ENCODE measurements around the gene HEBP1.
A peak's percentile ranks its signal among the peaks of the same experiment; 100 is the strongest.

The HEBP1 gene

DNA sequence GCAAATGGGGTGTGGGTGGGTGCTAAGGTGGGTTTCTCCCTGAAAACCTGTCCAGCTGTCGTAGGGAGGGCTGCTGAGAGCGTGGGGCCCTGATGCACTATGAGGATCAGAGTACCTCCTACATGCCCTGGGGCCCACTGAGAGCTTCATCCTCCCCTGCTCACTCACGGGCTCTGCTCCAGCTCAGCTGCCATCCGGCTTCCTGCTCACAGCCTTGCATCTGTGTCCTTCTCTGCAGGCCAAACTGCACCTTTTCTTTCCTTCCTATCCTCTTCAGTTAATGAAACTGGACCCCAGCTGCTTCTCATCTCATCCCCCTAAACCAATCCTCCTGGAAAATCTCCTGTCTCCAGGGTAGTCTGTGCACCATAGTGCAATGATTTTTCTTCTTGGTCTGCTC lies 25.9 kb downstream of the HEBP1 start:
- no peak overlapping the region for H2BK12ac ChIP-seq (ENCODE audit: low read length in 2 of 2)
- no peak overlapping the region for H3K18ac ChIP-seq (ENCODE audit: low read depth in 1 of 2, low read length in 2 of 2)
- no peak overlapping the region for H2BK15ac ChIP-seq (ENCODE audit: low read depth, poor library complexity, severe bottlenecking)
- no peak for DNase-seq
- H2BK120ac ChIP-seq (ENCODE audit: low read depth, low read length): no peak overlapping the region
- no peak overlapping the region for H3K14ac ChIP-seq (ENCODE audit: low read length in 2 of 2)
- no peak overlapping the region for H4K8ac ChIP-seq (ENCODE audit: low read length)
- H2BK5ac ChIP-seq (ENCODE audit: low read depth, low read length, poor library complexity, severe bottlenecking): no peak overlapping the region
- no peak overlapping the region for H3K27ac ChIP-seq (ENCODE audit: low read length, poor library complexity, severe bottlenecking)
- WGBS: 97% methylated on average over 4 of the region's 4 CpGs
- no peaks in the 10 kb centered on the region for H3K9me3 ChIP-seq (ENCODE audit: control insufficient read depth, low read length)
- H3K79me1 ChIP-seq (replicated peaks; ENCODE audit: low read length, poor library complexity, severe bottlenecking): peaks cover 10% of the 10 kb centered on the region
- no peaks in the 10 kb centered on the region for H3K27me3 ChIP-seq (ENCODE audit: control insufficient read depth in 1 of 2, insufficient read depth in 1 of 2, low read length in 2 of 2)
- no peak overlapping the region for H2AK5ac ChIP-seq (ENCODE audit: low read length, severe bottlenecking)
- peaks cover 5% of the 10 kb centered on the region for H3K4me1 ChIP-seq (ENCODE audit: control insufficient read depth, insufficient read depth, low read depth, low read length)
- no peak overlapping the region for H4K91ac ChIP-seq (ENCODE audit: low read length)
- no peak overlapping the region for H3K4me2 ChIP-seq (ENCODE audit: low read length, poor library complexity, severe bottlenecking)
- H3K4me3 ChIP-seq (ENCODE audit: insufficient read depth in 1 of 2, low read depth in 1 of 2, low read length in 2 of 2): no peak overlapping the region
- no peak overlapping the region for H3K4ac ChIP-seq (ENCODE audit: low read depth in 1 of 2, low read length in 2 of 2)
- no peak overlapping the region for H2AFZ ChIP-seq (ENCODE audit: low read depth, low read length)
- peaks cover 20 to 78% of the 10 kb centered on the region in 2 experiments for H3K36me3 ChIP-seq (ENCODE audit: control insufficient read depth in 1 of 2, insufficient read depth in 2 of 2, low read depth in 1 of 2, low read length in 2 of 2)
- H3K9ac ChIP-seq (ENCODE audit: low read length): no peak overlapping the region
- H3K23ac ChIP-seq (ENCODE audit: low read length in 2 of 2): no peak overlapping the region

DNA sequence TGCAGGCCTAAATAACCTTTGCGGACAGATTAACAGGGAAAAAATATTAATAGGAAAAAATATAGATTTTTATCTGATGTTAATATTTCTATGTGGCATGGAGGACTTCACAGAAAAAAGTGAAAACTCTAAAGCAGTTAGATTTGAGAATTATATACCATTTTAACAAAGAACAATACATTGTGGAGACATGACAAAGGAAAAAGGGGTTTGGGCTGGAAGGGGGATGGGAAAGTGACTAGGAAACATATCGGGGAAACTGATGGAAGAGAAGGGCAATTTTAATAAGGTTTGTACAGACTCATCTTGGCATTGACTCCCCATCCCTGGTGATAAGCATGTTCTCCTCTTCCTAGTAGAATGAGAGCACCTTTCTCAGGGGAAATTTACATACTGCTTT lies 27.0 kb downstream of the HEBP1 start:
- Histone ChIP-seq H3K79me1 (replicated peaks; ENCODE audit: low read length, poor library complexity, severe bottlenecking) (peaks cover 7% of the 10 kb centered on the region), H3K9me3 (ENCODE audit: control insufficient read depth, low read length) (no peaks in the 10 kb centered on the region), H2BK12ac (ENCODE audit: low read length in 2 of 2) (no peak overlapping the region), H3K14ac (ENCODE audit: low read length in 2 of 2) (no peak overlapping the region), H4K91ac (ENCODE audit: low read length) (no peak overlapping the region), H2BK5ac (ENCODE audit: low read depth, low read length, poor library complexity, severe bottlenecking) (no peak overlapping the region), H3K36me3 (ENCODE audit: control insufficient read depth in 1 of 2, insufficient read depth in 2 of 2, low read depth in 1 of 2, low read length in 2 of 2) (peaks cover 17 to 79% of the 10 kb centered on the region in 2 experiments), H3K27me3 (ENCODE audit: control insufficient read depth in 1 of 2, insufficient read depth in 1 of 2, low read length in 2 of 2) (no peaks in the 10 kb centered on the region), H2BK120ac (ENCODE audit: low read depth, low read length) (no peak overlapping the region), H3K4me2 (ENCODE audit: low read length, poor library complexity, severe bottlenecking) (no peak overlapping the region), H2AFZ (ENCODE audit: low read depth, low read length) (no peak overlapping the region), H3K23ac (ENCODE audit: low read length in 2 of 2) (no peak overlapping the region), H2AK5ac (ENCODE audit: low read length, severe bottlenecking) (no peak overlapping the region), H3K18ac (ENCODE audit: low read depth in 1 of 2, low read length in 2 of 2) (no peak overlapping the region), H3K4me1 (ENCODE audit: control insufficient read depth, insufficient read depth, low read depth, low read length) (peaks cover 5% of the 10 kb centered on the region), H2BK15ac (ENCODE audit: low read depth, poor library complexity, severe bottlenecking) (no peak overlapping the region), H3K9ac (ENCODE audit: low read length) (no peak overlapping the region), H4K8ac (ENCODE audit: low read length) (no peak overlapping the region), H3K4ac (ENCODE audit: low read depth in 1 of 2, low read length in 2 of 2) (no peak overlapping the region), H3K4me3 (ENCODE audit: insufficient read depth in 1 of 2, low read depth in 1 of 2, low read length in 2 of 2) (no peak overlapping the region), H3K27ac (ENCODE audit: low read length, poor library complexity, severe bottlenecking) (no peak overlapping the region)
- WGBS: 90% methylated on average over 1 of the region's 2 CpGs
- no peak for DNase-seq

DNA sequence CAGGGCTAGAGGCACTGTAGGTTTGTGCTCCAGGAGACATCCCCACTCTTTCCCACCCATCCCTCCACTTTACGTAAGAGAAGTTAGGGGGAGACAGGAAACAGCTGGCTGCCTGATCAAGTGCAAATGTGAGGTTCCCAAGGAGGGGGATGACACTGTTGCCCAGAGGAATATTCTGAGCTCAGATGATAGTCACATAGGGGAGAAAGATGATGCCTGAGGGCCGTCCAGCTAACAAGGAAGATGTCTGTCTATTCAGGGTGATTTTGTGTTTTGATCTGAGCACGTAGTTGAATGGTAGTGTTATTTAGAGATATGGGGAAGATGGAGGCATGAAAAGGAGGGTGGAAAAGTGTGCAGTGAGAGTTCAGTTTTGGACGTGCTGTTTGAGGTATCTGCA lies 34.2 kb downstream of the HEBP1 start:
- H2AK5ac ChIP-seq (ENCODE audit: low read length, severe bottlenecking): no peak overlapping the region
- H3K4ac ChIP-seq (ENCODE audit: low read depth in 1 of 2, low read length in 2 of 2): no peak overlapping the region
- no peaks in the 10 kb centered on the region for H3K4me1 ChIP-seq (ENCODE audit: control insufficient read depth, insufficient read depth, low read depth, low read length)
- no peak overlapping the region for H3K4me3 ChIP-seq (ENCODE audit: insufficient read depth in 1 of 2, low read depth in 1 of 2, low read length in 2 of 2)
- no peak overlapping the region for H4K8ac ChIP-seq (ENCODE audit: low read length)
- H3K27ac ChIP-seq (ENCODE audit: low read length, poor library complexity, severe bottlenecking): no peak overlapping the region
- no peaks in the 10 kb centered on the region for H3K27me3 ChIP-seq (ENCODE audit: control insufficient read depth in 1 of 2, insufficient read depth in 1 of 2, low read length in 2 of 2)
- H2AFZ ChIP-seq (ENCODE audit: low read depth, low read length): no peak overlapping the region
- no peak overlapping the region for H2BK120ac ChIP-seq (ENCODE audit: low read depth, low read length)
- no peak overlapping the region for H2BK5ac ChIP-seq (ENCODE audit: low read depth, low read length, poor library complexity, severe bottlenecking)
- DNase-seq: no peak
- no peaks in the 10 kb centered on the region for H3K79me1 ChIP-seq (replicated peaks; ENCODE audit: low read length, poor library complexity, severe bottlenecking)
- H3K14ac ChIP-seq (ENCODE audit: low read length in 2 of 2): peak overlapping the region in 1 of 2 experiments; percentile 50
- no peak overlapping the region for H3K18ac ChIP-seq (ENCODE audit: low read depth in 1 of 2, low read length in 2 of 2)
- 91% methylated on average over 4 of the region's 4 CpGs for WGBS
- H3K36me3 ChIP-seq (ENCODE audit: control insufficient read depth in 1 of 2, insufficient read depth in 2 of 2, low read depth in 1 of 2, low read length in 2 of 2): peaks cover 5 to 53% of the 10 kb centered on the region in 2 experiments
- no peak overlapping the region for H4K91ac ChIP-seq (ENCODE audit: low read length)
- no peak overlapping the region for H3K9ac ChIP-seq (ENCODE audit: low read length)
- no peak overlapping the region for H3K4me2 ChIP-seq (ENCODE audit: low read length, poor library complexity, severe bottlenecking)
- H3K9me3 ChIP-seq (ENCODE audit: control insufficient read depth, low read length): no peaks in the 10 kb centered on the region
- H2BK15ac ChIP-seq (ENCODE audit: low read depth, poor library complexity, severe bottlenecking): no peak overlapping the region
- no peak overlapping the region for H3K23ac ChIP-seq (ENCODE audit: low read length in 2 of 2)
- no peak overlapping the region for H2BK12ac ChIP-seq (ENCODE audit: low read length in 2 of 2)

DNA sequence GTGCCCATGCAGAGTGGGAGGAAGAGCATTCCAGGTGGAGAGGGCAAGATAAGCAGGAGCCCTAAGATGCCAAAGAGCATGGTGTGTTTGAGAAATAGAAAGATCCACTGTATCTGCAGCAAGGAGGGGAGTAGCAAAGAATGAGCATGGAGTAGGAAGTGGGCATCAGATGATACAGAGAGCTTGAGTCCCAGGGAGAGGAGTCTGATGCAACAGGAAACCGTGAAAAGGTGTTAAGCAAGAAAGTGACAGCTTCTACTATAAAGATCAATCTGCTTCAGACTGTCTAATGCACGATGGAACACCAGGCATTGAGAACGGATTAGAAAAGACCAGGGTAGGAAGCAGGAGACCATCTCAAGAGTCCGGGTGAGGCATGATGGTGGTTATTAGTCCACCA lies 35.8 kb downstream of the HEBP1 start:
- WGBS: 90% methylated on average over 4 of the region's 4 CpGs
- H3K4ac ChIP-seq (ENCODE audit: low read depth in 1 of 2, low read length in 2 of 2): no peak overlapping the region
- no peaks in the 10 kb centered on the region for H3K27me3 ChIP-seq (ENCODE audit: control insufficient read depth in 1 of 2, insufficient read depth in 1 of 2, low read length in 2 of 2)
- H4K91ac ChIP-seq (ENCODE audit: low read length): no peak overlapping the region
- no peak overlapping the region for H2BK12ac ChIP-seq (ENCODE audit: low read length in 2 of 2)
- H2BK120ac ChIP-seq (ENCODE audit: low read depth, low read length): no peak overlapping the region
- no peaks in the 10 kb centered on the region for H3K9me3 ChIP-seq (ENCODE audit: control insufficient read depth, low read length)
- H3K14ac ChIP-seq (ENCODE audit: low read length in 2 of 2): no peak overlapping the region
- no peaks in the 10 kb centered on the region for H3K4me1 ChIP-seq (ENCODE audit: control insufficient read depth, insufficient read depth, low read depth, low read length)
- no peak overlapping the region for H3K4me3 ChIP-seq (ENCODE audit: insufficient read depth in 1 of 2, low read depth in 1 of 2, low read length in 2 of 2)
- no peak overlapping the region for H4K8ac ChIP-seq (ENCODE audit: low read length)
- no peak overlapping the region for H3K18ac ChIP-seq (ENCODE audit: low read depth in 1 of 2, low read length in 2 of 2)
- no peak for DNase-seq
- H3K36me3 ChIP-seq (ENCODE audit: control insufficient read depth in 1 of 2, insufficient read depth in 2 of 2, low read depth in 1 of 2, low read length in 2 of 2): peaks cover 5 to 39% of the 10 kb centered on the region in 2 experiments
- no peak overlapping the region for H3K27ac ChIP-seq (ENCODE audit: low read length, poor library complexity, severe bottlenecking)
- H2AK5ac ChIP-seq (ENCODE audit: low read length, severe bottlenecking): no peak overlapping the region
- no peaks in the 10 kb centered on the region for H3K79me1 ChIP-seq (replicated peaks; ENCODE audit: low read length, poor library complexity, severe bottlenecking)
- no peak overlapping the region for H2BK15ac ChIP-seq (ENCODE audit: low read depth, poor library complexity, severe bottlenecking)
- no peak overlapping the region for H3K4me2 ChIP-seq (ENCODE audit: low read length, poor library complexity, severe bottlenecking)
- no peak overlapping the region for H2AFZ ChIP-seq (ENCODE audit: low read depth, low read length)
- H3K23ac ChIP-seq (ENCODE audit: low read length in 2 of 2): no peak overlapping the region
- no peak overlapping the region for H3K9ac ChIP-seq (ENCODE audit: low read length)
- no peak overlapping the region for H2BK5ac ChIP-seq (ENCODE audit: low read depth, low read length, poor library complexity, severe bottlenecking)

Measured in mesenchymal stem cell (in vitro differentiated cells and primary cell).